Progenitor cell of endocrine pancreas (in vitro differentiated cells): ENCODE data around the gene LHX6. TPM values are rescaled to one million over a fixed set of nuclear protein-coding genes. Genes with fewer than 3 reads are reported as not detected.

Experiments used
- DNase-seq: peaks from one replicate; pipeline ENCODE4 v3.0.0; 2021; ENCODE audit warnings: low spot score; ENCODE audit not compliant: unreplicated experiment
- H3K27ac Mint-ChIP-seq: 2 replicates; pipeline ENCODE4 v1.8.0; 2021; ENCODE audit warnings: mild to moderate bottlenecking, moderate library complexity, mixed read lengths
- H3K27me3 Mint-ChIP-seq: 2 replicates; pipeline ENCODE4 v1.8.0; 2021; ENCODE audit warnings: mixed read lengths
- H3K36me3 Mint-ChIP-seq: 2 replicates; pipeline ENCODE4 v1.8.0; 2022; ENCODE audit warnings: mixed read lengths; ENCODE audit not compliant: insufficient read depth
- H3K4me1 Mint-ChIP-seq: 2 replicates; pipeline ENCODE4 v1.8.0; 2021; ENCODE audit warnings: low read depth, mixed read lengths
- H3K4me3 Mint-ChIP-seq: 2 replicates; pipeline ENCODE4 v1.8.0; 2021; ENCODE audit warnings: low read depth, mild to moderate bottlenecking, moderate library complexity, mixed read lengths
- H3K9me3 Mint-ChIP-seq: 2 replicates; pipeline ENCODE4 v1.8.0; 2021; ENCODE audit warnings: low read depth, mixed read lengths
- CTCF ChIP-seq: fragments of 200-600 bp; sonication (generic); IDR thresholded peaks from one replicate; pipeline ENCODE4 v1.5.0; 2021; ENCODE audit warnings: antibody characterized with exemption, mild to moderate bottlenecking; ENCODE audit not compliant: unreplicated experiment
- total RNA-seq: library from RNA; stranded (reverse); gene quantifications from 2 replicates; pipeline ENCODE4 v1.2.1, GENCODE V29; 2021

Gene LHX6
- total RNA-seq, 1 donor from 2014 or later = 1.6 TPM

DNA sequence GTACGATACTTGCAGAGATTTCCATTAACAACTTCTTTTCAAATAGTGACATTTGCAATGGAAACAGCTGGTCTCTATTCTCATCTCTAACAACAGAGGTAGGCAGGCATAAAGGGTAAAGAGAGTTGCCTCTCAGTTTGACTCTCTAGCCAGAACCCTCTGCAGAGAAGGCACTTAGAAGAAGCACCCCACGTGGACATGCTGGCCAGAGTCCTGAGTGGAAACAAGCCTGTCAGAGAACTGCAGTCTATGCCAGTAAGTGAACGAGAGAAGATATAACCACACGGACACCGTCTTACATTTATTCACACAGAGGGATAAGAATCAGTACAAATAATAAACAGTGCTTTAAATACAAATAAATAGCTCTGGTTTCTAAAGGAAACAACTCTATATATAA lies 11.0 kb upstream of the LHX6 start:
- TF ChIP-seq CTCF = no peak
- H3K27me3 Mint-ChIP-seq = peaks cover 10% of the 10 kb centered on the region
- DNase-seq = no peak
- no peak overlapping the region for H3K27ac Mint-ChIP-seq
- peaks cover 2% of the 10 kb centered on the region for H3K36me3 Mint-ChIP-seq
- no peaks in the 10 kb centered on the region for H3K9me3 Mint-ChIP-seq
- no peak overlapping the region for H3K4me3 Mint-ChIP-seq
- no peaks in the 10 kb centered on the region for H3K4me1 Mint-ChIP-seq

- DNase-seq = no peak
- Mint-ChIP-seq H3K27ac (no peak overlapping the region), H3K36me3 (no peaks in the 10 kb centered on the region), H3K27me3 (peaks cover 30% of the 10 kb centered on the region), H3K4me1 (no peaks in the 10 kb centered on the region), H3K9me3 (no peaks in the 10 kb centered on the region), H3K4me3 (no peak overlapping the region)
- TF ChIP-seq CTCF = no peak
Measured at GRCh38 chr9:122236681-122237080, 7.9 kb upstream of the LHX6 start.

GRCh38 chr9:122234022-122234748 lies 5.4 kb upstream of the LHX6 start:
- no peak for DNase-seq
- H3K27me3 Mint-ChIP-seq = peaks cover 30% of the 10 kb centered on the region
- H3K9me3 Mint-ChIP-seq = no peaks in the 10 kb centered on the region
- no peaks in the 10 kb centered on the region for H3K4me1 Mint-ChIP-seq
- H3K36me3 Mint-ChIP-seq = no peaks in the 10 kb centered on the region
- H3K4me3 Mint-ChIP-seq = no peak overlapping the region
- H3K27ac Mint-ChIP-seq = no peak overlapping the region
- no peak for TF ChIP-seq CTCF

- Mint-ChIP-seq H3K27me3 (peaks cover 34% of the 10 kb centered on the region), H3K36me3 (no peaks in the 10 kb centered on the region), H3K4me3 (no peak overlapping the region), H3K9me3 (no peaks in the 10 kb centered on the region), H3K27ac (no peak overlapping the region), H3K4me1 (peaks cover 2% of the 10 kb centered on the region)
- TF ChIP-seq CTCF = no peak
- no peak for DNase-seq
Measured at GRCh38 chr9:122232796-122233306, 4.1 kb upstream of the LHX6 start.

DNA sequence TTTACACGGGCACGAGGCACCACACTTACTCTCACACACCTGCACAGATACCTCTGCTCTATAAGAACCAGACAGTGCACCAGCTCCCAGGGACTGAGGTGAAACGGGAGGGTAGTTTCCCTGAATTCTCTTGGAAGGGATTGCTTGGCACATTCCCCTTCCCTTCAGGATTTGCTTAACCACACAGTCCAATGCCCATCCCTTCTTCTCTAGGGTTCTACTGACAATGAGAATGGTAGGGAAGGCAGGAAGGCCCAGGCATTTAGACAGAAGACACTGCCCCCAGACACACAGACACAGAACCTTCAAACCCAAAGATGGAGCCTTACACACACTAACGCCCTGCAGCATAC lies 704 bp upstream of the LHX6 start:
- Mint-ChIP-seq H3K4me1 (peaks cover 6% of the 10 kb centered on the region), H3K9me3 (no peaks in the 10 kb centered on the region), H3K27ac (no peak overlapping the region), H3K4me3 (no peak overlapping the region), H3K36me3 (peaks cover 2% of the 10 kb centered on the region), H3K27me3 (peaks cover 51% of the 10 kb centered on the region)
- no peak for TF ChIP-seq CTCF
- no peak for DNase-seq
